Endothelial cell of umbilical vein (primary cell): ENCODE results near the gene UNC45A. TPM values are rescaled to one million over a fixed set of nuclear protein-coding genes. Genes with fewer than 3 reads are reported as not detected.
A peak's percentile ranks its signal among the peaks of the same experiment; 100 is the strongest.

Experiments
- BruUV-seq: library from RNA; stranded (reverse); fragments of 400-500 nt; replicated peaks from 2 replicates; lab custom pipeline; 2021; lab: Mats Ljungman, UMichigan
- CTCF ChIA-PET: fragments of 300-600, 350-600 bp; sonication (Branson Sonifier 250); formaldehyde crosslinking; loops from one replicate; lab custom pipeline; 2021; ENCODE audit warnings: antibody characterized with exemption, inconsistent platforms; lab: Charles Lee
- POLR2A ChIA-PET: fragments of 300-600, 350-600 bp; sonication (Branson Sonifier 250); formaldehyde crosslinking; loops from one replicate; lab custom pipeline; 2021; ENCODE audit warnings: antibody characterized with exemption, inconsistent platforms; lab: Charles Lee
- DNase-seq: peaks from one replicate; pipeline ENCODE4 v3.0.0-alpha.2; 2011; ENCODE audit warnings: low read depth, low spot score
- FAIRE-seq: peaks from 2 replicates; lab custom pipeline; 2011; peaks lifted over from hg19 to GRCh38; lab: Jason Lieb, UNC
- H2AFZ ChIP-seq: 2 replicates; pipeline ENCODE4 v1.6.0; 2012; ENCODE audit warnings: low read depth, low read length, control low read depth, inconsistent platforms
- H3K27ac ChIP-seq: 2 replicates; pipeline ENCODE4 v1.5.1; 2011; ENCODE audit warnings: low read depth, mild to moderate bottlenecking, control low read depth, low read length, moderate library complexity; ENCODE audit not compliant: insufficient read depth
- H3K27me3 ChIP-seq, 2 experiments: 2 replicates each; pipeline versions ENCODE4 v1.6.0 to v1.6.1; 2011; ENCODE audit warnings: low read length in 2 of 2, mixed read lengths in 1 of 2; ENCODE audit not compliant: control insufficient read depth in 2 of 2, insufficient read depth in 2 of 2
- H3K36me3 ChIP-seq, 2 experiments: 2 replicates in 1 of 2; 3 replicates in 1 of 2; pipeline ENCODE4 v1.5.1; 2011; ENCODE audit warnings: low read length in 2 of 2, mild to moderate bottlenecking in 1 of 2, moderate library complexity in 1 of 2; ENCODE audit not compliant: control insufficient read depth in 2 of 2, insufficient read depth in 2 of 2; ENCODE audit errors: extremely low read depth in 1 of 2
- H3K4me1 ChIP-seq: 3 replicates; pipeline ENCODE4 v1.5.1; 2011; ENCODE audit warnings: mild to moderate bottlenecking, low read length; ENCODE audit not compliant: control insufficient read depth, insufficient read depth; ENCODE audit errors: extremely low read depth
- H3K4me2 ChIP-seq: 2 replicates; pipeline ENCODE4 v1.6.1; 2011; ENCODE audit warnings: low read length, control low read depth, mixed read lengths; ENCODE audit not compliant: insufficient read depth
- H3K4me3 ChIP-seq, 3 experiments: fragments of 200-600 bp in 1 of 3; sonication (generic), shearing (Covaris generic) in 1 of 3; replicated peaks in 1 of 3; 2 replicates each; pipeline ENCODE4 v1.5.1; 2011 to 2016; ENCODE audit warnings: control low read depth in 3 of 3, low read length in 3 of 3, mild to moderate bottlenecking in 2 of 3, inconsistent platforms in 1 of 3, low read depth in 1 of 3, moderate library complexity in 1 of 3; ENCODE audit not compliant: insufficient read depth in 1 of 3
- H3K79me2 ChIP-seq: 2 replicates; pipeline ENCODE4 v1.6.0; 2012; ENCODE audit warnings: low read length, inconsistent platforms; ENCODE audit not compliant: control insufficient read depth, insufficient read depth
- H3K9ac ChIP-seq: replicated peaks from 2 replicates; pipeline ENCODE3; 2011; ENCODE audit warnings: low read length, control low read depth; ENCODE audit not compliant: insufficient read depth; ENCODE audit errors: extremely low read depth
- H3K9me1 ChIP-seq: replicated peaks from 3 replicates; pipeline ENCODE4 v1.6.0; 2011; ENCODE audit warnings: mild to moderate bottlenecking, low read length; ENCODE audit not compliant: control insufficient read depth, insufficient read depth; ENCODE audit errors: extremely low read depth
- H3K9me3 ChIP-seq: replicated peaks from 2 replicates; pipeline ENCODE4 v1.5.1; 2012; ENCODE audit warnings: low read length, inconsistent platforms; ENCODE audit not compliant: control insufficient read depth, insufficient read depth
- H4K20me1 ChIP-seq: replicated peaks from 2 replicates; pipeline ENCODE3; 2011; ENCODE audit warnings: mild to moderate bottlenecking, low read length; ENCODE audit not compliant: control insufficient read depth, insufficient read depth; ENCODE audit errors: extremely low read depth
- CTCF ChIP-seq, 2 donors: IDR thresholded peaks; 1 replicate in 1 of 2; 2 replicates in 1 of 2; pipeline ENCODE4 v1.5.1; 2011; ENCODE audit warnings: low read length in 2 of 2, mild to moderate bottlenecking in 2 of 2, moderate library complexity in 2 of 2, control low read depth in 1 of 2, inconsistent platforms in 1 of 2, low read depth in 1 of 2; ENCODE audit not compliant: insufficient read depth in 1 of 2; ENCODE audit errors: extremely low read depth in 1 of 2
- EZH2 ChIP-seq: IDR thresholded peaks from 2 replicates; pipeline ENCODE4 v1.6.1; 2012; ENCODE audit warnings: borderline replicate concordance, low read depth, mild to moderate bottlenecking, moderate library complexity, low read length, inconsistent platforms; ENCODE audit not compliant: severe bottlenecking
- FOS ChIP-seq: IDR thresholded peaks from 2 replicates; pipeline ENCODE4 v1.6.1; 2011; ENCODE audit warnings: mild to moderate bottlenecking, low read length, moderate library complexity, borderline replicate concordance; ENCODE audit not compliant: insufficient read depth
- GATA2 ChIP-seq: IDR thresholded peaks from 2 replicates; pipeline ENCODE4 v1.7.0; 2011; ENCODE audit warnings: low read depth, mild to moderate bottlenecking, moderate library complexity, mixed read lengths, low read length; ENCODE audit not compliant: insufficient read length, insufficient read depth
- JUN ChIP-seq: IDR thresholded peaks from 2 replicates; pipeline ENCODE4 v1.6.1; 2011; ENCODE audit warnings: borderline replicate concordance, low read depth; ENCODE audit not compliant: insufficient read length, insufficient read depth
- MYC ChIP-seq: IDR thresholded peaks from one replicate; pipeline ENCODE4 v1.6.1; 2011; ENCODE audit warnings: mild to moderate bottlenecking, low read depth, low read length
- POLR2A ChIP-seq: IDR thresholded peaks from 2 replicates; pipeline ENCODE4 v1.6.1; 2012; ENCODE audit warnings: low read depth, mild to moderate bottlenecking, control low read depth, low read length
- POLR2AphosphoS5 ChIP-seq: IDR thresholded peaks from 2 replicates; pipeline ENCODE4 v1.6.1; 2012; ENCODE audit warnings: low read depth, mild to moderate bottlenecking, control low read depth, low read length, moderate library complexity; ENCODE audit not compliant: insufficient read depth
- dilution Hi-C: fragments of 300-500 bp; cut with MboI; formaldehyde crosslinking; loops from one replicate; pipeline ENCODE4 v1.15.0; 2019; ENCODE audit warnings: low sequenced_read_pairs; ENCODE audit not compliant: extremely low pct_ligation_motif_present
- intact Hi-C: fragments of 100-400 bp; cut with micrococcal nuclease; formaldehyde crosslinking; loops from one replicate; pipeline ENCODE4 v1.10.0; 2022
- polyA plus RNA-seq, 4 experiments: library from polyadenylated mRNA; depleted of rRNA in 3 of 4; stranded (reverse) in 3 of 4; unstranded in 1 of 4; fragments of >200 nt; gene quantifications; 2 replicates each; pipeline versions ENCODE4 v1.2.1 to v1.2.3, GENCODE V29; 2011 to 2012; ENCODE audit warnings: missing spikeins in 1 of 4
- total RNA-seq: library from RNA; stranded (reverse); gene quantifications from 2 replicates; pipeline ENCODE4 v1.2.3, GENCODE V29; 2021
- TF ChIP-seq, protein P1 (sequence below): IDR thresholded peaks from 2 replicates; pipeline ENCODE4 v1.6.1; 2011; ENCODE audit not compliant: insufficient read depth, insufficient read length

The UNC45A gene
- total and polyA plus RNA-seq, 2 donors (not counting 3 experiments of a cell fraction or from before 2014, with no cell fraction given), result 103 to 106 TPM

- TF ChIP-seq EZH2 (no peak), JUN (no peak), POLR2A (no peak), GATA2 (no peak), CTCF (IDR thresholded peaks at IDR 0.05; ENCODE audit: extremely low read depth in 1 of 2, insufficient read depth in 1 of 2, low read depth in 1 of 2, low read length in 2 of 2) (no peak), FOS (no peak), MYC (no peak), POLR2AphosphoS5 (no peak)
- TF ChIP-seq, protein P1, sequence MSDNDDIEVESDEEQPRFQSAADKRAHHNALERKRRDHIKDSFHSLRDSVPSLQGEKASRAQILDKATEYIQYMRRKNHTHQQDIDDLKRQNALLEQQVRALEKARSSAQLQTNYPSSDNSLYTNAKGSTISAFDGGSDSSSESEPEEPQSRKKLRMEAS, result no peak
- no peaks in the 10 kb centered on the region for H3K27me3 ChIP-seq
- H3K4me2 ChIP-seq, result peak overlapping the region; percentile 82
- no peak for DNase-seq
- peak; percentile 66 for FAIRE-seq
- no TSS peak for BruUV-seq
- H3K27ac ChIP-seq, result peak overlapping the region; percentile 96
- H4K20me1 ChIP-seq, result no peaks in the 10 kb centered on the region
- ChIA-PET CTCF (interaction anchor here (1.0 to 6.9 kb wide), 31 partner anchors 8 to 317 kb away, joined by 3 to 155 read pairs (median 10); partner anchors contain the start of genes HDDC3, PRC1, UNC45A and VPS33B), POLR2A (interaction anchor here (0.5 kb wide), 1 partner anchor 57 kb away, joined by 4 read pairs; no protein-coding TSS in a partner anchor)
- H3K9ac ChIP-seq, result peak overlapping the region; percentile 95
- peak overlapping the region in 1 of 3 experiments; percentile 67 for H3K4me3 ChIP-seq
- H3K36me3 ChIP-seq, result peaks cover 8 to 24% of the 10 kb centered on the region in 2 experiments
- dilution Hi-C loops (no loop called here), intact Hi-C loops (loop anchor here (1.0 to 2.0 kb wide), 4 partner anchors 23 to 94 kb away; partner anchors contain the start of genes HDDC3, PRC1 and VPS33B)
- H3K9me1 ChIP-seq, result no peaks in the 10 kb centered on the region
- H3K79me2 ChIP-seq, result peaks cover 3% of the 10 kb centered on the region
- H3K9me3 ChIP-seq, result no peaks in the 10 kb centered on the region
- H2AFZ ChIP-seq, result no peak overlapping the region
- H3K4me1 ChIP-seq, result peaks cover 13% of the 10 kb centered on the region
These were observed 20.7 kb downstream of the UNC45A start for GRCh38 chr15:90955624-90956273.
